BJ (cell line): ENCODE results near the gene GAB1. TPM values are rescaled to one million over a fixed set of nuclear protein-coding genes. Genes with fewer than 3 reads are reported as not detected.

ENCODE experiments used
- CTCF ChIA-PET: fragments of 350-600 bp; formaldehyde crosslinking; extraction: SDS; loops from one replicate; lab custom pipeline; 2021; ENCODE audit warnings: antibody characterized with exemption, inconsistent platforms; lab: Yijun Ruan, JAX
- POLR2A ChIA-PET: fragments of 300-600 bp; sonication (Branson Sonifier 250); formaldehyde crosslinking; extraction: SDS; loops from one replicate; lab custom pipeline; 2021; ENCODE audit warnings: antibody characterized with exemption; lab: Charles Lee
- DNase-seq: peaks from one replicate; pipeline ENCODE4 v3.0.0-alpha.2; 2011; ENCODE audit warnings: low read depth
- H3K27me3 ChIP-seq: 2 replicates; pipeline ENCODE4 v1.6.0; 2011; ENCODE audit warnings: low read length; ENCODE audit not compliant: control insufficient read depth, insufficient read depth
- H3K36me3 ChIP-seq: 2 replicates; pipeline ENCODE4 v1.5.1; 2011; ENCODE audit warnings: low read length; ENCODE audit not compliant: control insufficient read depth, insufficient read depth
- H3K4me3 ChIP-seq: 2 replicates; pipeline ENCODE4 v1.5.1; 2011; ENCODE audit warnings: low read depth, mild to moderate bottlenecking, control low read depth, low read length
- polyA minus RNA-seq: library from RNA; depleted of rRNA, polyadenylated mRNA; stranded (reverse); fragments of >200 nt; gene quantifications from 2 replicates; pipeline ENCODE4 v1.2.3, GENCODE V29; 2011; rRNA and poly(A)+ RNA removed
- polyA plus RNA-seq: library from polyadenylated mRNA; depleted of rRNA; stranded (reverse); fragments of >200 nt; gene quantifications from 2 replicates; pipeline ENCODE4 v1.2.3, GENCODE V29; 2011; rRNA removed
- TF ChIP-seq, protein P1 (sequence below): IDR thresholded peaks from 2 replicates; pipeline ENCODE4 v1.5.1; 2011; ENCODE audit warnings: low read depth, mild to moderate bottlenecking, control low read depth, inconsistent platforms, low read length, moderate library complexity; ENCODE audit not compliant: insufficient read depth

GAB1 gene
- polyA plus RNA-seq (7.8 and 10.7 TPM in 2 replicates), polyA minus RNA-seq (11.9 and 14.5 TPM in 2 replicates)

GRCh38 chr4:143336781-143337599 lies at the start of gene GAB1:
GAB1 (plus strand) TSS chr4:143336876; CDS start chr4:143337189, 313 bp downstream.
- no peaks in the 10 kb centered on the region for H3K27me3 ChIP-seq
- no peaks in the 10 kb centered on the region for H3K36me3 ChIP-seq
- DNase-seq: no peak
- TF ChIP-seq, protein P1, sequence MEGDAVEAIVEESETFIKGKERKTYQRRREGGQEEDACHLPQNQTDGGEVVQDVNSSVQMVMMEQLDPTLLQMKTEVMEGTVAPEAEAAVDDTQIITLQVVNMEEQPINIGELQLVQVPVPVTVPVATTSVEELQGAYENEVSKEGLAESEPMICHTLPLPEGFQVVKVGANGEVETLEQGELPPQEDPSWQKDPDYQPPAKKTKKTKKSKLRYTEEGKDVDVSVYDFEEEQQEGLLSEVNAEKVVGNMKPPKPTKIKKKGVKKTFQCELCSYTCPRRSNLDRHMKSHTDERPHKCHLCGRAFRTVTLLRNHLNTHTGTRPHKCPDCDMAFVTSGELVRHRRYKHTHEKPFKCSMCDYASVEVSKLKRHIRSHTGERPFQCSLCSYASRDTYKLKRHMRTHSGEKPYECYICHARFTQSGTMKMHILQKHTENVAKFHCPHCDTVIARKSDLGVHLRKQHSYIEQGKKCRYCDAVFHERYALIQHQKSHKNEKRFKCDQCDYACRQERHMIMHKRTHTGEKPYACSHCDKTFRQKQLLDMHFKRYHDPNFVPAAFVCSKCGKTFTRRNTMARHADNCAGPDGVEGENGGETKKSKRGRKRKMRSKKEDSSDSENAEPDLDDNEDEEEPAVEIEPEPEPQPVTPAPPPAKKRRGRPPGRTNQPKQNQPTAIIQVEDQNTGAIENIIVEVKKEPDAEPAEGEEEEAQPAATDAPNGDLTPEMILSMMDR: peak; percentile 36; the same call in 1 of the 2 replicates
- ChIA-PET CTCF (interaction anchor here (0.9 to 1.8 kb wide), 6 partner anchors 15 to 147 kb away, joined by 3 to 5 read pairs (median 4); no protein-coding TSS in a partner anchor), POLR2A (interaction anchor here (0.7 kb wide), 1 partner anchor 668 kb away, joined by 6 read pairs; no protein-coding TSS in a partner anchor)
- peak within 1 kb of the TSS; percentile 94 for H3K4me3 ChIP-seq

DNA sequence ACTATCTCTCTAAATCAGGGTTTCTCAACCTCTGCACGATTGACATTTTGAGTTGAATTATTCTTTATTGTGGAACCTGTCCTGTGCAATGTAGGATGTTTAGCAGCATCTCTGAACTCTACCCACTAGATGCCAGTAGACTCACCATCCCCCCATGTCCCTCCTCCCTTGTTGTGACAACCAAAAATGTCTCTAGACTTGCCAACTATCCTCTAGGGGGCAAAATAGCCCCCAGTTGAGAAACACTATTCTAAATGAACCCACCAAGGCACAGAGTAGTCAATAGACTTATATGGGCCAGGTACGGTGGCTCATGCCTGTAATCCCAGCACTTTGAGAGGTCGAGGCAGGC lies 49.1 kb upstream of the GAB1 start:
- TF ChIP-seq, protein P1: no peak
- Histone ChIP-seq H3K4me3 (no peak overlapping the region), H3K27me3 (no peaks in the 10 kb centered on the region), H3K36me3 (no peaks in the 10 kb centered on the region)
- ChIA-PET CTCF (no interaction called here), POLR2A (interaction anchor here (0.6 kb wide), 2 partner anchors 76 to 124 kb away, joined by 3 read pairs; no protein-coding TSS in a partner anchor)
- DNase-seq: no peak

DNA sequence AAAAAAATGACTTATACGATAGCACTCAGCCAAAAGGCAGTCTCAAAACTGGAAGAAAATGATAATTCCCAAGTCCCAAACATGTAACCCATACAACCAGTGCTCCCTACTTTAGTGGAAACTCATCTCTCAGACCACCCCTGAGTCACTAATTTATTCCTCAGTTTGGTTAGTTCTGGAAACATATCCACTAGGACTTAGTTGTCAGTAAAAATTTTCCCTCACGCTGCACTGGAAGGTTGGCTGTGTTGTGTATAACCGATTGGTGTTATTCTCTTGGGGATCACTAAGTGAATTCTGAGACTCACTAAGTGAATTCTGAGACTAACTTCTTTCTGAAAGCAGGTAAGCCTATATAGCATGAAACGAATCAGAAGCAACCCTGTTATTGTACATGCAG lies 48.5 kb upstream of the GAB1 start:
- TF ChIP-seq, protein P1: no peak
- H3K36me3 ChIP-seq: no peaks in the 10 kb centered on the region
- H3K4me3 ChIP-seq: no peak overlapping the region
- ChIA-PET POLR2A (no interaction called here), CTCF (interaction anchor here (1.0 kb wide), 1 partner anchor 18 kb away, joined by 3 read pairs; no protein-coding TSS in a partner anchor)
- no peaks in the 10 kb centered on the region for H3K27me3 ChIP-seq
- DNase-seq: no peak

DNA sequence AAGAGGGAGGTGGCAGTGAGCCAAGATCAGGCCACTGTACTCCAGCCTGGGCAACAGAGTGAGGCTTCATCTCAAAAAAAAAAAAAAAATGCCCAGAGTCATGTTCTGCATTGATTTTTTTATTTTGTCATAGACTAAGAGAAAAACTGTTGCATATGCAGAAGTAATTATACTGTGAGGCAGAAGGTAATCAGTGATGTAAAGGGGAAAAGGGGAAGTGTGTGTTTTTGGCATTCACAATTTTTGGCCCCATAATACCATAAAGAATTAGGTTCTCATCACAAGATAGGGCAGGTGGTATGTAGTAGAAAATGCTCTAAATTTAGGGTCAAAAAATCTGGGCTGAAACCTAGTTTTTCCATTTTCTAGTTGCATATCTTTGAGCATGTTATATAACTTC lies 47.3 kb upstream of the GAB1 start:
- TF ChIP-seq, protein P1: no peak
- DNase-seq: no peak
- CTCF ChIA-PET: interaction anchor here (1.0 kb wide), 1 partner anchor 19 kb away, joined by 3 read pairs; no protein-coding TSS in a partner anchor
- Histone ChIP-seq H3K4me3 (no peak overlapping the region), H3K36me3 (no peaks in the 10 kb centered on the region), H3K27me3 (no peaks in the 10 kb centered on the region)
- POLR2A ChIA-PET: no interaction called here

DNA sequence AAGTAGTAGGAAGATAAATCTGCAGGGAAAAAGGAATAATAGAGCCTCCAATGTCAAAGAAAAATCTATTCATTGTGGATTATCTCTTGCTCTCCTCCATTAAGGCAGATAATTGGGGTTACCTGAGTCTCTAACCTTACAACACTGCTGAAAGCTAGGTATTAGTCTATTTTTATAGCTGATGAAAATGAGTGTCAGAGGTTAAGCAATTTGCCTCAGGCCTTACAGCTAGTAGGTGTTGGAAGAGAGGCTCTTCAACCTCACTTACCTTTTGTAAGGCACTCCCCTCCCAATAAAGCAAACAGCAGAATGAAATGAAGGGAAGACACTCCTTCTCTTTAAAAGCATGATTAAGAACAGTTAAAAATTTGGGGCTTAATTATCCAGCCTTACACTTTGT lies 45.4 kb upstream of the GAB1 start:
- ChIA-PET CTCF (no interaction called here), POLR2A (no interaction called here)
- TF ChIP-seq, protein P1: no peak
- no peaks in the 10 kb centered on the region for H3K36me3 ChIP-seq
- no peak for DNase-seq
- no peak overlapping the region for H3K4me3 ChIP-seq
- H3K27me3 ChIP-seq: no peaks in the 10 kb centered on the region
